Astrocyte (in vitro differentiated cells and primary cell): Measurements from ENCODE around the gene NCK2. TPM values are rescaled to one million over a fixed set of nuclear protein-coding genes. Genes with fewer than 3 reads are reported as not detected.

Experiments
- DNase-seq: peaks from one replicate; pipeline ENCODE4 v3.0.0-alpha.2; 2010; ENCODE audit warnings: low read depth
- FAIRE-seq: peaks from 2 replicates; lab custom pipeline; 2011; peaks lifted over from hg19 to GRCh38; lab: Jason Lieb, UNC
- H2AFZ ChIP-seq: 2 replicates; pipeline ENCODE4 v1.6.0; 2012; ENCODE audit warnings: low read depth, low read length, inconsistent platforms
- H3K27ac ChIP-seq: 2 replicates; pipeline ENCODE4 v1.5.1; 2011; ENCODE audit warnings: low read depth, low read length, inconsistent platforms
- H3K27me3 ChIP-seq: 2 replicates; pipeline ENCODE4 v1.6.0; 2011; ENCODE audit warnings: low read length, inconsistent platforms; ENCODE audit not compliant: insufficient read depth
- H3K36me3 ChIP-seq: 2 replicates; pipeline ENCODE4 v1.5.1; 2011; ENCODE audit warnings: low read length, inconsistent platforms; ENCODE audit not compliant: insufficient read depth
- H3K4me1 ChIP-seq: 2 replicates; pipeline ENCODE4 v1.5.1; 2011; ENCODE audit warnings: low read length, inconsistent platforms; ENCODE audit not compliant: insufficient read depth
- H3K4me2 ChIP-seq: 2 replicates; pipeline ENCODE4 v1.6.0; 2012; ENCODE audit warnings: low read length, inconsistent platforms
- H3K4me3 ChIP-seq: 2 replicates; pipeline ENCODE4 v1.5.1; 2011; ENCODE audit warnings: low read depth, mild to moderate bottlenecking, low read length, inconsistent platforms; ENCODE audit not compliant: insufficient read depth
- H3K79me2 ChIP-seq: 2 replicates; pipeline ENCODE4 v1.6.0; 2012; ENCODE audit warnings: mild to moderate bottlenecking, low read length, inconsistent platforms; ENCODE audit not compliant: insufficient read depth
- H3K9ac ChIP-seq: 2 replicates; pipeline ENCODE4 v1.6.0; 2012; ENCODE audit warnings: mild to moderate bottlenecking, low read length, inconsistent platforms
- H3K9me3 ChIP-seq: 2 replicates; pipeline ENCODE4 v1.5.1; 2012; ENCODE audit warnings: low read depth, mild to moderate bottlenecking, low read length, inconsistent platforms; ENCODE audit not compliant: insufficient read depth
- H4K20me1 ChIP-seq: 2 replicates; pipeline ENCODE4 v1.6.0; 2012; ENCODE audit warnings: low read length, inconsistent platforms; ENCODE audit not compliant: insufficient read depth
- H3K27ac Mint-ChIP-seq: one replicate; pipeline ENCODE4 v1.8.0; 2021; ENCODE audit warnings: mild to moderate bottlenecking, mixed read lengths; ENCODE audit not compliant: unreplicated experiment
- H3K27me3 Mint-ChIP-seq: one replicate; pipeline ENCODE4 v1.8.0; 2021; ENCODE audit warnings: low read depth, mixed read lengths; ENCODE audit not compliant: unreplicated experiment
- H3K36me3 Mint-ChIP-seq: one replicate; pipeline ENCODE4 v1.8.0; 2021; ENCODE audit warnings: low read depth, mixed read lengths; ENCODE audit not compliant: unreplicated experiment
- H3K4me1 Mint-ChIP-seq: one replicate; pipeline ENCODE4 v1.8.0; 2021; ENCODE audit warnings: low read depth, mixed read lengths; ENCODE audit not compliant: unreplicated experiment
- H3K4me3 Mint-ChIP-seq: one replicate; pipeline ENCODE4 v1.8.0; 2021; ENCODE audit warnings: mild to moderate bottlenecking, moderate library complexity, mixed read lengths; ENCODE audit not compliant: unreplicated experiment
- H3K9me3 Mint-ChIP-seq: one replicate; pipeline ENCODE4 v1.8.0; 2021; ENCODE audit warnings: mild to moderate bottlenecking, mixed read lengths; ENCODE audit not compliant: unreplicated experiment
- EZH2 ChIP-seq: IDR thresholded peaks from 2 replicates; pipeline ENCODE4 v1.6.1; 2012; ENCODE audit warnings: mild to moderate bottlenecking, low read length, inconsistent platforms; ENCODE audit not compliant: insufficient read depth
- total RNA-seq: library from RNA; stranded (reverse); gene quantifications from 2 replicates; pipeline ENCODE4 v1.2.1, GENCODE V29; 2021
- TF ChIP-seq, protein P1 (sequence below): IDR thresholded peaks from 2 replicates; pipeline ENCODE4 v1.5.1; 2011; ENCODE audit warnings: low read depth, mild to moderate bottlenecking, inconsistent platforms, low read length, moderate library complexity; ENCODE audit not compliant: insufficient read depth

The NCK2 gene
- total RNA-seq, 1 donor from 2014 or later: 61.6 TPM

GRCh38 chr2:105793196-105793975 lies 48.7 kb downstream of the NCK2 start:
- DNase-seq (no peak), FAIRE-seq (no peak)
- no peak for TF ChIP-seq EZH2
- TF ChIP-seq, protein P1, sequence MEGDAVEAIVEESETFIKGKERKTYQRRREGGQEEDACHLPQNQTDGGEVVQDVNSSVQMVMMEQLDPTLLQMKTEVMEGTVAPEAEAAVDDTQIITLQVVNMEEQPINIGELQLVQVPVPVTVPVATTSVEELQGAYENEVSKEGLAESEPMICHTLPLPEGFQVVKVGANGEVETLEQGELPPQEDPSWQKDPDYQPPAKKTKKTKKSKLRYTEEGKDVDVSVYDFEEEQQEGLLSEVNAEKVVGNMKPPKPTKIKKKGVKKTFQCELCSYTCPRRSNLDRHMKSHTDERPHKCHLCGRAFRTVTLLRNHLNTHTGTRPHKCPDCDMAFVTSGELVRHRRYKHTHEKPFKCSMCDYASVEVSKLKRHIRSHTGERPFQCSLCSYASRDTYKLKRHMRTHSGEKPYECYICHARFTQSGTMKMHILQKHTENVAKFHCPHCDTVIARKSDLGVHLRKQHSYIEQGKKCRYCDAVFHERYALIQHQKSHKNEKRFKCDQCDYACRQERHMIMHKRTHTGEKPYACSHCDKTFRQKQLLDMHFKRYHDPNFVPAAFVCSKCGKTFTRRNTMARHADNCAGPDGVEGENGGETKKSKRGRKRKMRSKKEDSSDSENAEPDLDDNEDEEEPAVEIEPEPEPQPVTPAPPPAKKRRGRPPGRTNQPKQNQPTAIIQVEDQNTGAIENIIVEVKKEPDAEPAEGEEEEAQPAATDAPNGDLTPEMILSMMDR: no peak
- Histone ChIP-seq H3K79me2 (peaks cover 89% of the 10 kb centered on the region), H3K9ac (no peak overlapping the region), H3K4me3 (no peak overlapping the region), H3K4me2 (no peak overlapping the region), H2AFZ (no peak overlapping the region), H3K9me3 (no peaks in the 10 kb centered on the region), H3K36me3 (no peaks in the 10 kb centered on the region), H3K27ac (no peak overlapping the region), H3K27me3 (no peaks in the 10 kb centered on the region), H3K4me1 (peaks cover 35% of the 10 kb centered on the region), H4K20me1 (peaks cover 88% of the 10 kb centered on the region)
- no peaks in the 10 kb centered on the region for H3K9me3 Mint-ChIP-seq
- peaks cover 47% of the 10 kb centered on the region for H3K4me1 Mint-ChIP-seq
- H3K27ac Mint-ChIP-seq: no peak overlapping the region
- H3K27me3 Mint-ChIP-seq: no peaks in the 10 kb centered on the region
- H3K4me3 Mint-ChIP-seq: no peak overlapping the region
- peaks cover 4% of the 10 kb centered on the region for H3K36me3 Mint-ChIP-seq

DNA sequence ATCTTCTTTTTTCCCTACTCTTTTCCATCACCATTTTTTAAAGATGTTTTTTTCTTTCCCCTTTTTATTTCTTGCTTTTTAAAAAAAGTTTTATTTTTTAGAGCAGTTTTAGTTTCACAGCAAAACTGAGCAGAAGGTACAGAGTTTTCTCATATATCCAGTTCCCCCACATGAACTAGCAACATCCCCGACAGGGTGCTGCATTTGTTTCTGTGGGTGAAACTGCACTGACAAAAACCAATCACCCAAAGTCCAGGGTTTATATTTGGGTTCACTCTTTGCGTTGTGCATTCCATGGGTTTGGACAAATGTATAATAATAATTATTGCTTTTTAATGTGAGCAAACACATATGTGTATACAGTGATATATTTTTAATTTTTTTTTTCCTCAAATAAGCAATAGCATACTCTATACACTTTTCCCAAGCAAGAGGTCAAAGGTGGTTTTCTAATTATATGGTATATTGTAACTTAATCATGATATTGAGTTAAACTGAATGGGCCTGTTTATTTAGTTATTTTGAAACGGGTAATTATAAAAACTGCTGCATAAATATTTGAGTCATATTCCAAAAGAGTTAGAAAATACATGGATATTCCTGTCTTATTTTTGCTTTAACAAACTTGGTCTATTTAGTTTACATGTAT lies 50.3 kb downstream of the NCK2 start:
- Mint-ChIP-seq H3K36me3 (peaks cover 4% of the 10 kb centered on the region), H3K27ac (no peak overlapping the region), H3K27me3 (no peaks in the 10 kb centered on the region), H3K9me3 (no peaks in the 10 kb centered on the region), H3K4me1 (peaks cover 48% of the 10 kb centered on the region), H3K4me3 (no peak overlapping the region)
- H3K27me3 ChIP-seq: no peaks in the 10 kb centered on the region
- H3K4me2 ChIP-seq: peak overlapping the region; percentile 20
- peaks cover 89% of the 10 kb centered on the region for H4K20me1 ChIP-seq
- no peak for TF ChIP-seq EZH2
- TF ChIP-seq, protein P1: no peak
- H3K9me3 ChIP-seq: no peaks in the 10 kb centered on the region
- no peak for FAIRE-seq
- DNase-seq: no peak
- H3K4me1 ChIP-seq: peaks cover 21% of the 10 kb centered on the region
- no peaks in the 10 kb centered on the region for H3K36me3 ChIP-seq
- no peak overlapping the region for H3K9ac ChIP-seq
- no peak overlapping the region for H3K27ac ChIP-seq
- no peak overlapping the region for H3K4me3 ChIP-seq
- no peak overlapping the region for H2AFZ ChIP-seq
- peaks cover 97% of the 10 kb centered on the region for H3K79me2 ChIP-seq

DNA sequence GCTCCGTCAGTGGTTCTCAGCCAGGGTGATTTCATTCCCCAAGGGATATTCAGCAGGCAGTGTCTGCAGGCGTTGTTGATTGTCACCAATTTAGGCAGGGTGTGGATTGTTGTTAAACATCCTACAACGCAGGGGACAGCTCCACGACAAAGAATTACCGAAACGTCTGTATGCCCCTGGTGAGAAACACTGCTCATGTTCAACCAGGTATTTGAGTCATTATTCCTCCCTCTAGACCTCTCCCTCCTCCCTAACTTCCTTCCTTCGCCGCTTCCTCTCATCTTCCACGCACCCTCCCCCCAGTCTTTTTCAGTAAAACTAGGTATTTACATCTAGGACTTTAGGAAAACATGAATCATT lies 50.8 kb downstream of the NCK2 start:
- FAIRE-seq: no peak
- Histone ChIP-seq H4K20me1 (peaks cover 89% of the 10 kb centered on the region), H3K36me3 (no peaks in the 10 kb centered on the region), H3K27ac (no peak overlapping the region), H3K4me1 (peaks cover 16% of the 10 kb centered on the region), H2AFZ (no peak overlapping the region), H3K4me3 (no peak overlapping the region), H3K4me2 (peak overlapping the region; percentile 20), H3K79me2 (peaks cover 97% of the 10 kb centered on the region), H3K9ac (no peak overlapping the region), H3K27me3 (no peaks in the 10 kb centered on the region), H3K9me3 (no peaks in the 10 kb centered on the region)
- Mint-ChIP-seq H3K36me3 (peaks cover 4% of the 10 kb centered on the region), H3K9me3 (no peaks in the 10 kb centered on the region), H3K27ac (peak overlapping the region; percentile 36), H3K27me3 (no peaks in the 10 kb centered on the region), H3K4me3 (no peak overlapping the region), H3K4me1 (peaks cover 44% of the 10 kb centered on the region)
- no peak for DNase-seq
- no peak for TF ChIP-seq EZH2
- TF ChIP-seq, protein P1: no peak
